Ishikawa (cell line): ENCODE measurements around the gene ANKRD40.
A peak's percentile ranks its signal among the peaks of the same experiment; 100 is the strongest.

Experiments used
- CEBPB ChIP-seq: IDR thresholded peaks from 2 replicates; pipeline ENCODE4 v1.6.1; 2012
- CREB1 ChIP-seq: IDR thresholded peaks from 2 replicates; pipeline ENCODE4 v1.6.1; 2012; ENCODE audit warnings: low read depth
- EGR1 ChIP-seq: IDR thresholded peaks from 2 replicates; pipeline ENCODE4 v1.6.1; 2012
- EP300 ChIP-seq: IDR thresholded peaks from 2 replicates; pipeline ENCODE4 v1.6.1; 2012; ENCODE audit warnings: borderline replicate concordance
- FOXM1 ChIP-seq: IDR thresholded peaks from 2 replicates; pipeline ENCODE4 v1.6.1; 2012; ENCODE audit warnings: low read depth, borderline replicate concordance
- NFIC ChIP-seq: IDR thresholded peaks from 2 replicates; pipeline ENCODE4 v1.6.1; 2012
- RAD21 ChIP-seq: IDR thresholded peaks from 2 replicates; pipeline ENCODE4 v1.6.1; 2012; ENCODE audit warnings: low read depth
- TAF1 ChIP-seq: IDR thresholded peaks from 2 replicates; pipeline ENCODE4 v1.6.1; 2012; ENCODE audit warnings: low read depth, mild to moderate bottlenecking
- TCF12 ChIP-seq: IDR thresholded peaks from 2 replicates; pipeline ENCODE4 v1.6.1; 2012; ENCODE audit warnings: low read depth
- TEAD4 ChIP-seq: IDR thresholded peaks from 2 replicates; pipeline ENCODE4 v1.6.1; 2012
- YY1 ChIP-seq: IDR thresholded peaks from 2 replicates; pipeline ENCODE4 v1.6.1; 2012; ENCODE audit warnings: low read depth
- ZBTB7A ChIP-seq: IDR thresholded peaks from 2 replicates; pipeline ENCODE4 v1.6.1; 2012; ENCODE audit warnings: low read depth
- TF ChIP-seq, protein P1 (sequence below): IDR thresholded peaks from 2 replicates; pipeline ENCODE4 v1.6.1; 2012; ENCODE audit warnings: low read depth, mild to moderate bottlenecking
- TF ChIP-seq, protein P2 (sequence below): IDR thresholded peaks from 2 replicates; pipeline ENCODE4 v1.6.1; 2012
- TF ChIP-seq, protein P3 (sequence below): IDR thresholded peaks from 2 replicates; pipeline ENCODE4 v1.6.1; 2012

ANKRD40 gene

DNA sequence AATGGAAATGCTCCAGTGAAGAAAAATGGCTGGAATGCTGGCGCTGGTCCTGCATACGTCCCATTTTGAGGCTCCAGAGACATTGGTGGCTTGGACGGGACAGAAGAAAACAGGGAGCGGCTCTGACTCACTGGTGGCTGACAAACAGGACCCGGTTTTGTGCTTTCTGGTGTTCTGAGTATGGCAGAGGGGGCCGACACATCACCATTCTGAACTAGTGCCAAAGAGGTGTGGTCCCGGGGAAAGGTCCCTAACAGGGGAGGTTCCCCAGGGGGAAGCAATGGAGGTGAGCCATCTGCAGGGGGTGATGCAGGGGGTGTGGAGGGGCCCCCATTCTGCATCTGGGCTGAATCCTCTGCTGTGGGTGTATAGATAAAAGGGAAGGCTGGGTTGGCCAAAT, 8.3 kb downstream of the ANKRD40 start:
- TF ChIP-seq CREB1 (no peak), TAF1 (no peak), NFIC (0 out of 2 replicates have a peak, but pooled peaks have one; percentile 33), EP300 (no peak)

DNA sequence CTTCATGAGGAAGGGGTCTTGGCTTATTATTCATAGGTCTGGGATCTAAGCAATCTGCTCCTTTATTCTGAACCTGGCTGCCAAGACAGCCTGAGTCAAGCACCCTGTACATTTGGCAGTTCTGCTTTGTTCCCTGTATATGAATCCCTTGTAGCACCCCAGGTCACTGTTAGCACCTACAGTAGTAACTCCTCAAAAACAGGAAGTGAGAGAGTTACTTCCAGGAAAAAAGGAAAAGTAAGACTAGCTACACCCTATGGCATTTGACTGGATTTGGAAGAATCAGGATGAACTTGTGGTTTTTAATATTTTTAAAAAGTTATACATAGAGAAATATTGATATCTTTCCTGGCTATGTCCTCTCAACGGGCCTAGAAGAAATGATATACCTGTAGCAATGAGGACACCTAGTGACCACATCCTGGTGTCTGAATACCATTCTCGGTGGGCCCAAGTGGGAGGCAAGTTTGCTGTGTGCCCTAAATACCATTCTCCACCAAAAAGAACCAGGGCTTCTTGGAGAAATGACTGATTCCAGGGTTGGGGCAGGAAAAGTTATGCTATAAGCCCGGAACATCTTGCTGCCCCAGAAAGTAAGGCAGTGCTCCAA, 9.9 kb downstream of the ANKRD40 start:
- peak; percentile 11; the same call in 1 of the 2 replicates for TF ChIP-seq RAD21
- no peak for TF ChIP-seq TEAD4
- TF ChIP-seq, protein P1, sequence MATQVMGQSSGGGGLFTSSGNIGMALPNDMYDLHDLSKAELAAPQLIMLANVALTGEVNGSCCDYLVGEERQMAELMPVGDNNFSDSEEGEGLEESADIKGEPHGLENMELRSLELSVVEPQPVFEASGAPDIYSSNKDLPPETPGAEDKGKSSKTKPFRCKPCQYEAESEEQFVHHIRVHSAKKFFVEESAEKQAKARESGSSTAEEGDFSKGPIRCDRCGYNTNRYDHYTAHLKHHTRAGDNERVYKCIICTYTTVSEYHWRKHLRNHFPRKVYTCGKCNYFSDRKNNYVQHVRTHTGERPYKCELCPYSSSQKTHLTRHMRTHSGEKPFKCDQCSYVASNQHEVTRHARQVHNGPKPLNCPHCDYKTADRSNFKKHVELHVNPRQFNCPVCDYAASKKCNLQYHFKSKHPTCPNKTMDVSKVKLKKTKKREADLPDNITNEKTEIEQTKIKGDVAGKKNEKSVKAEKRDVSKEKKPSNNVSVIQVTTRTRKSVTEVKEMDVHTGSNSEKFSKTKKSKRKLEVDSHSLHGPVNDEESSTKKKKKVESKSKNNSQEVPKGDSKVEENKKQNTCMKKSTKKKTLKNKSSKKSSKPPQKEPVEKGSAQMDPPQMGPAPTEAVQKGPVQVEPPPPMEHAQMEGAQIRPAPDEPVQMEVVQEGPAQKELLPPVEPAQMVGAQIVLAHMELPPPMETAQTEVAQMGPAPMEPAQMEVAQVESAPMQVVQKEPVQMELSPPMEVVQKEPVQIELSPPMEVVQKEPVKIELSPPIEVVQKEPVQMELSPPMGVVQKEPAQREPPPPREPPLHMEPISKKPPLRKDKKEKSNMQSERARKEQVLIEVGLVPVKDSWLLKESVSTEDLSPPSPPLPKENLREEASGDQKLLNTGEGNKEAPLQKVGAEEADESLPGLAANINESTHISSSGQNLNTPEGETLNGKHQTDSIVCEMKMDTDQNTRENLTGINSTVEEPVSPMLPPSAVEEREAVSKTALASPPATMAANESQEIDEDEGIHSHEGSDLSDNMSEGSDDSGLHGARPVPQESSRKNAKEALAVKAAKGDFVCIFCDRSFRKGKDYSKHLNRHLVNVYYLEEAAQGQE, result no peak
- TF ChIP-seq TCF12, result no peak

DNA sequence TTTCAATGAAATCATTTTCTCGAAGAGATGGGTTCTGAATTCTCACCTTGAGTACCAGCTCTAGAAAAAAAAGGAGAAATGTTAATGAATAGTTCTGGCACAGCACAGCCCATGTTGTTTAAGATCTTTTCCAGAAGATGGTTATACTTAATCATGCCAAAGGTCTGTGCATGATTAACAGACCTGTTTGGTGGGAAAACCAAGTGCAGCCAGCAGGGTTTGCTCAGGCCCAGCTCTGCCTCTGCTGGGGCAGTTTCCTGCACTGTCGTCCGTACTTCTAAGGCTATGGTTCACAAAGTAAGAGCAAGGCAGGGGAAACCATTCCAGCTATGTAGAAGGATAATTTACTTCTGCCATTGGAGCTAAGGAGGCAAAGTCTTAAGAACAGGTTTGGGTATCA, 10.7 kb downstream of the ANKRD40 start:
- TF ChIP-seq, protein P2, sequence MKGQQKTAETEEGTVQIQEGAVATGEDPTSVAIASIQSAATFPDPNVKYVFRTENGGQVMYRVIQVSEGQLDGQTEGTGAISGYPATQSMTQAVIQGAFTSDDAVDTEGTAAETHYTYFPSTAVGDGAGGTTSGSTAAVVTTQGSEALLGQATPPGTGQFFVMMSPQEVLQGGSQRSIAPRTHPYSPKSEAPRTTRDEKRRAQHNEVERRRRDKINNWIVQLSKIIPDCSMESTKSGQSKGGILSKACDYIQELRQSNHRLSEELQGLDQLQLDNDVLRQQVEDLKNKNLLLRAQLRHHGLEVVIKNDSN, result no peak
- TF ChIP-seq RAD21 (no peak), YY1 (no peak), ZBTB7A (no peak), FOXM1 (no peak), EGR1 (no peak), TEAD4 (no peak), EP300 (no peak)
- TF ChIP-seq, protein P3, sequence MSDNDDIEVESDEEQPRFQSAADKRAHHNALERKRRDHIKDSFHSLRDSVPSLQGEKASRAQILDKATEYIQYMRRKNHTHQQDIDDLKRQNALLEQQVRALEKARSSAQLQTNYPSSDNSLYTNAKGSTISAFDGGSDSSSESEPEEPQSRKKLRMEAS, result no peak

DNA sequence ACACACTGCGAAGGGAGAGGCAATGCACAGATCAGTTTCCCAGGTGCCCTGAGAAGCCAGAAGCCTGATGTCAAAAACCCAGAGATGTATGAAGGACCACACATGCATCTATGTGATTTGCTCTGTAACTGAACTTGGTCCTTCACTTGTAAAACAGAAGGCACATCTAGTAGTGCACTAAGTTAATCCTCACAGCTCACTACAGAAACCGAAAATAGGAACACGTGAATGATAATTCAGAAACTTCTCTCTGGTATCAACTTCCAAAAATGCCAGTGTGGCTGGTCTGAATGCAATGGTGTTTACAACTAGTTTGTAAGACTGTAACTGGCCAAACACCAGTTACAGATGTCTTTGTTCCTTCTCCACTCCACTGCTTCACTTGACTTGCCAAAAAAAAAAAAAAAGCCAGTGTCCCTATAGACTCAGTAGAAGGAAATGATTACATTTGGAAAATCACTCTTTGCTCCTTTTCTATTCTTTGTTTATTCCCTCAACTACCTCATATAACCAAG, 11.3 kb downstream of the ANKRD40 start:
- TF ChIP-seq TAF1, result no peak
- no peak for TF ChIP-seq FOXM1
- no peak for TF ChIP-seq EGR1
- TF ChIP-seq NFIC, result no peak
- no peak for TF ChIP-seq CREB1
- TF ChIP-seq, protein P2, result no peak
- no peak for TF ChIP-seq YY1
- TF ChIP-seq, protein P1, result no peak
- no peak for TF ChIP-seq ZBTB7A
- TF ChIP-seq TEAD4, result no peak
- TF ChIP-seq, protein P3, result no peak
- no peak for TF ChIP-seq RAD21
- no peak for TF ChIP-seq EP300
- TF ChIP-seq TCF12, result no peak
- no peak for TF ChIP-seq CEBPB

DNA sequence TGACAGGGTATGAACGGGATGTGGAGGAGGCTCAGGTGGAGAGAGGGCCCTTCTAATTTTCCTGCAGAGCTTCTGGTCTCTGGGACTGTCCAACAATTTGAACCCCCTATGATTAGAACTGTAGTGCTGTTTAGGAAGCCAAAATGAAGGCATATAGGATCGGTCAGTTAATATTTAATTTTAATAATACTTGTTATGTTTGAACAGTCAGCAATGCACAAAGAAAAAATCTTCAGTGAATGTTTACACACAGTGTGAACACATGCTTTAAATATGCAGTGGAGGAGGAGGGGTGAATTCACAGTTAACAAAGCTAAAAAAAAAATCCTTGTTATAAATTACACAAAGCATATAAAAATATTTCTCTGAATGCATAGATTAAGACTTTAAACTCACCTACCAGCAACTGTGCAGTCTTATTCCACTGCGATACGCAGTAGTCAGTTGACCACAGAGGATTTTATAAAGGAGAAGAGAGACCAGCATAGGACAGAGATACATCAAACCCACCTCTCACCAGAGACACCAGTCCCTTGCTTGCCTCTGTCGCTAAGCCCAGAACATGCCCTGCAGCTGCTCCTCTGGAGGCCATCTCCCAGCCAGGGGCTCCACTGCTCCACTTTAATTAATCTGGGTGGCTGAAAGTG, 14.6 kb downstream of the ANKRD40 start:
- TF ChIP-seq TCF12 (no peak), NFIC (no peak), TEAD4 (no peak), FOXM1 (no peak), CEBPB (no peak), EGR1 (no peak), ZBTB7A (no peak), RAD21 (no peak), EP300 (no peak), TAF1 (no peak), YY1 (no peak), CREB1 (no peak)
- TF ChIP-seq, protein P3, result no peak
- TF ChIP-seq, protein P1, result no peak
- TF ChIP-seq, protein P2, result no peak
